GM19328 (cell line): ENCODE measurements around the gene UBA3.
A peak's percentile ranks its signal among the peaks of the same experiment; 100 is the strongest.

Experiments used
- ATAC-seq: cut with Tn5 transposase; IDR thresholded peaks from one replicate; pipeline ENCODE4 v1.9.1; 2021; ENCODE audit warnings: mild to moderate bottlenecking, moderate library complexity; ENCODE audit not compliant: unreplicated experiment

Gene UBA3

DNA sequence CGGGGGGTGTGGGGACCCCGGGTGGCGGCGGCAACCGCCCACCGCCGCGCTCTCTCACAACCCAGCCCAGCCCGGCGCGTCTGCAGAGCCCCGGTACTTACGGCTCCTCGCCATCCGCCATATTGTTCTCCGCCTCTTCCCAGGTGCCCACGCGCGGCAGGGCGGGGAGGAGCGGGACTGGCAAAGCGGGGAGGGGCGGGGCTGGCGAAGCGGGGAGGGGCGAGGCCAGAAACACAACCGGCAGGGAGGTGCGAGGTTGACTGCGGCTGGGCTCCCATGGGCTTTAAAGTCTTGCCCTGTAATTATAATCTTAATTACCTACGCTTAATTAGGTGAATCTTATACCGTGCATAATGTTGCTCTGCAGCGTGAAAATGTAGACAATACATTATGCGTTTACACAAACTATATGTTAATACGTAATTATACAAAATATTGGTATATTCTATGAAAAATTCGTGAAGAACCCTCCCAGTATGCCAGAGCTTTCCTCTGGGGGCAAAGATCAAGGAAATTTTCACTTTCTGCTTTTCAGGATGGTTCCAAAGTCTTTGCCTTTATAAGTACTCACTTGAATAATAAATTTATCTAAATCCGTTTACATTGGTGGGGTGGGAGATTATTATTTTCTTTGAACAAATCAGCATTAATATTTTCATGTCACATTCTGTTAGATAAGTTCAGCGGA is at the start of gene UBA3:
UBA3 (minus strand) TSS at position 133 of the 688 bp plus-strand sequence; CDS start at position 121, 12 bp downstream.
- ATAC-seq, result peak; percentile 52

DNA sequence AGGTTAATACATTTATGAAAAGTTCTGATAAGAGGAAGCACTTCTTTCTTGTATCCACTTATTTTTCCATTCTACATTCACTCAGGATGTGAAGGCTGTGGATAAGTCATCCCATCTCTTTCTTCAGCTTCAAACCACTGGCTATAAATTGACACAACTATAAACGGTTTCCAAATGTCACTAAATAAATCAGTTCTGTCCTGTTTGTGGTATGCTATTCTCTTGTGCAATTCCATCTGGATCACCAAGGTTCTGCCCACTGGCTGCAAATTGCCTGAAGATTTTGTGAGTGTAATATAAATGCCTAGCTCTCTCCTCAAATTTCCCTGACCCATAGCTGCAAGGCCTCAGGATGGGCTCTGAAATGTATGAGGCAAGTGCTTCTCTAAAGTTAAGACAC is 49.4 kb upstream of the UBA3 start:
- no peak for ATAC-seq

DNA sequence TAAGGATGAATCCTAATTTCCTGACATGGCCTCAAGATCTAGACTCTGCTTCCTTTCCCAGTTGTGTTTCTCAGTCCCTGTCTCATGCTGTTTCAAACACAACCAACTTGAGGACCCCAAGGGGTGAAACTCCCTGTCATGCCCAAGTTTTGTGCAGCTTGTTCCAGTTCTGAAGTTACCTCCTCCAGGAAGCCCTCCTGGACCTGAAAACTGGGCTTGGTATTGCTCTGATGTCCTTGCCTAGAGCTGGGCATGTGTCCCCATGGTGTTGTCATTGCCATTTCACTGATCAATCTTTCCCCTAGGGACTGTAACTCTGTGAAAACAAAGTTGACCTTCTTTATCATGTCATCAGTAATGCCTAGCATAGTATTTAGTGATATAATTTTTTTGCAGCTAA is 48.3 kb upstream of the UBA3 start:
- no peak for ATAC-seq

DNA sequence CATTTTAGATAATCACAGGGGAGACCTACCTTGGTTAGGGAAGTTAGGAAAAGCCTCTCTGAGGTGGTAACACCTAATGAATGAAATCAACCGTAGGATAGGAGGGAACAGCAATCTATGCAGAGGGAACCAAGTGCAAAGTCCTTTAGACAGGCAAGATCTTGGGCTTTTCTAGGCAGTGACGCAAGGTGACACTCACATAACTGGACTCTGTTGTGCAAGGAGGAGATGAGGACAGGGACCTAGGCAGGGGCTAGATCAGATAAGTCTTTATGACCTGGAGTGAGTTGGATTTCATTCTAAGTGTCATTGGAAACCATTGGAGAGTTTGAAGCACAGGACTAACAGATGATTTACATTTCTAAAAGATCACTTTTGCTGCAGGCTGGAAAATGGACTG is 46.8 kb upstream of the UBA3 start:
- no peak for ATAC-seq

DNA sequence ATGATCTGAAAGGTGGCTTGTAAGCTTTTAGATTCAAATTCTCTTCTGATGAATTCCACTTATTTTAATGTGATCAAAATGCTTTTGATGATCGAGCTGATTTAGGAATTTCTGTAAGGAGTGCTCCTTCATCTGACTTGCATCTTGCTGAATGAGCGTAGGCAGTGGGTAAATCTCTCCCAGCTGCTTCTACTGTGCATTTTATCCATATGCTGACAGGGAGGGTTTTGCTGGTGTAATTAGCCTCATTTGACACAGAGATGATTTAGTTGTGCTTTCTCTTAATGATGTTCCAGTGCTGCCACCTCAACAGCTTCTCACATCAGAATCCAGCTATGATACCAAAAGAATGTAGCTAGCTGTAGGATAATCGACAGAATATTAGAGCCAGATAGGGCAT is 46.1 kb upstream of the UBA3 start:
- no peak for ATAC-seq

DNA sequence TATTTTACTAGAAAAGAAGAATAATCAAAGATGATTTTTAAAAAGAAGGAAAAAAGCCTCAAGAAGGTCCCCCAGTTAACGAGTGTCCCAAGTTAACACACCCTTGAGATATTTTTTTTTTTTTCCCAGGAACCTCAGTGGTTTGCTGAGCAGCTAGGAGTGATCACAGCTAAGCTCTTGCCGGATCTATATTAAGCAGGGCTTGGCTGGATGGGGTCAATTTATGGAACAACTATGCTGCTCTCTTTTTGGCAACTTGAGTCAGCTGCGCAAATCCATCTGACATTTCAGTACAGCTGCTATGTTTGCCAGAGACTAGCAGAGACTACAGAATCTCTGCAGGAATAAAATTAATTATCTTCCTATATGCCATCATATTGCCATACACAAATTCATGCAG is 42.2 kb upstream of the UBA3 start, which contains the start of gene LMOD3:
LMOD3 (minus strand) TSS at position 193 of the 400 bp plus-strand sequence. CDS start 209 bp downstream, outside the sequence.
- no peak for ATAC-seq

DNA sequence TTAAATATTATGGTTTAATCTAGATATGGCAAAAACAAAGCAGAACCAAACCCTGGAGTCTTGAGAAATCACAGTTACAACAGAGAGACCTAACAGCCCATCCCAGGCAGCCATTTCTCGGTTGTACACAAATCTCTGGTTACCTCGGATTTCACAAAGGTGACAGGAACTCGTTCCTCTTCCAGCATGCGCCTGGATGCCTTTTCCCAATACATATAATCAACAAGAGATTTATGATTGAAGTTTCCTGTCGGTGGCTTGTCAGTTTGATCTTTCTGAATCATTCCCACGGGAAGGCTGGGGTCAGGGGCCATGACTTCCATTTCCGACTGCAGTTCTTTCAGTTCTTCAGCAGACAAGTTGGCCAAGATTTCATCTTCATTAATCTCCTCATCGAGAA is 41.8 kb upstream of the UBA3 start:
- ATAC-seq, result no peak

GRCh38 chr3:69121513-69121912 is 41.3 kb upstream of the UBA3 start:
- ATAC-seq, result no peak

DNA sequence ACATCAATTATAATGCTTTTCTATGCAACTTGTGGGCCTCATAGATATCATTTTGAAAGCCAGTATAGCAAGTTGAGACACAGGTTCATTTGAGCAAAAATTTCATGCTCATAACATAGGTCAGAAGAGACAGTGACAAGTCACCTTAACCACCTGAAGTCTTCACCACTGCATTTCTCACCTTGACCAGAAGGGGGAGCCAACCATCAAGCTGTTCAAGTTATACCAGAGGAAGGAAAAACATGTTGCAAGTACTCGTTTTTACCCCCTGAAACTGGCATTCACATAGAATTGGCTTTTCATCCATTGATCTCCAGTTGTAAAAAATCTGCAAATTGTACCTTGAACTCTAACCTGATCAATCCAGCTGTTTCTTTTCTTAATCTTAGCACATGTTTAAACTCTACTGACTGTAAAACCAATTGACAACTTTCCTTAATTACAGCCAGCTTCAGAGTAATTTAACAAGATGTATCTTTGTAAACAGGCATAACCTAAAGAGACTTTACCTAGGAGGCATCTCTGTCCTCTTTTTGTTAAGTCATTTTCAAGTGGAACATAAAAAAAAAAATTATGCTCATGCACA is 40.8 kb upstream of the UBA3 start:
- ATAC-seq, result no peak

- no peak for ATAC-seq
These were observed 39.5 kb upstream of the UBA3 start for GRCh38 chr3:69119681-69120080.

- no peak for ATAC-seq
These were observed 39.0 kb upstream of the UBA3 start for GRCh38 chr3:69119138-69119537.

- no peak for ATAC-seq
These were observed 38.4 kb upstream of the UBA3 start for GRCh38 chr3:69118555-69118954.

DNA sequence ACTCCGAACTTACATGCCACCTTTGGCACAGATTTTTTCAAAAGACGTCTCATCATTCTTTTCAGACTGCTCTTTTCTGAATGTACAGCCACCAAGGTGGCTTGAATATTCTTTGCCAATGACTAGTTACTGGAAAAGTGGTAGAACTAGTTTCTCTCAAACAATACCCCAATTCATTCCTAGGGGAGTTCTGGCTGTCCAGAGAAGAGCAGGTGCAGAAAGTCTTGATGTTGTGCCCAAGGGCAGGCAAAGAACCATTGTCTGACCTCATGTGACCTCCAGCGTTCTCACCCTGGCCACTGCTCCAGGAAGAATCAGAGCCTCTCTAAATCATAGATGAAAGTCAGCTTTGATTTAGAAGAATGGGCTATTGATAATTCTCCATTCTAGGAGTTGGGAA is 36.7 kb upstream of the UBA3 start:
- ATAC-seq, result no peak

- no peak for ATAC-seq
These were observed 36.0 kb upstream of the UBA3 start for GRCh38 chr3:69116162-69116561.

DNA sequence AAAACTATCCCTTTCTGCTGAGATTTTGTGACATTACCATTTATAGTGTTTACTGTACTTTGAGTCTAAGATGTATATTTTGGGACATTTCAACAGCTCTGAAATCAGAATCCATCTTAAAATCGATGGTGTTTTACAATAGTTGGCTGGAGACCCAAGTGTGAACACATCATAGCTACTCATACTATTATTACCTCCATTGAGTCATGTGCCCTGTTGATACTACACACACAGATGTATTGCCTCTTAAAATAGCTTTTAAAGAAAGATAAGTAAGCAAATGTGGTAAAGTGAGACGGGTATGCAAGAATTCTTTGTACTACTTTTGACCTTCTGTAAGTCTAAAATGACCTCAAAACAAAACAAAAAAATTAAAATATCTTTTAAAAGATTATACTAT is 35.6 kb upstream of the UBA3 start:
- ATAC-seq, result no peak

DNA sequence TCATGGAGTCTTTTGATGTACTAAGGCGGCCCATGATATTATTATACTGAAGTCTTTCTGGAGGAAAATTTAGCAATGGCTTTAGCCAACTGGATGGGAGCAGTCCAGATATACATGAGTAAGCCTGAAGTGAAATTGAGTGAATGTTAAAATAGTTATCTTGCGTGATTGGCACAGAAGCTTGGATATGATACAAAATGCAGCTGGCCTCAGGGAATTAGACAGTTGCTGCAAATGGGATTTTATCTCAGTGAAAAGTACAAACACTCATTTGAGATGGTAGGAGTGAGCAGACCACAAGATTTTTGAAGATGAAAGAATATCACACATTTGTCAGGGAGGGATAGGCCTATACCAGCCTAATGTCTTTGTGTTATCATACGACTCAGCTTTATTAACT is 33.4 kb upstream of the UBA3 start:
- no peak for ATAC-seq

GRCh38 chr3:69110941-69111546 is 30.9 kb upstream of the UBA3 start:
- ATAC-seq, result no peak

DNA sequence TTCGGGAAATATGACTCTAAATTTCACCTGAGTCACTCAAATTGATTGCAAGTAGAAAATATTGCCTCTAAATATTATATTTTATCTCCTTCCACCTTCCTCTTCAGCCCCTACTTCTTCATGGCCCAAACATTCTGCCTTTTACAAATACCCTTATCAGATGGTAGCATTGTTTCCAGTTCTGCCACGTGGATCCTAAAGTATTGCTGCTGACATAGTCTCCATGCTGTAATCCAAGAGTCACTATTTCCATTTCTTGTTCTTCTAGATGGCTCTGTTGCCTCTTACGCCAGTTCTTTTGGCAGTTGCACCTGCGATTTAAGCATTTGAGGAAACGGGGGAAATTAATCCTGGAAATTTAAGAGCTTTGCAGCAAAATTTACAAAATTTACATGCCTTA is 28.6 kb upstream of the UBA3 start:
- ATAC-seq, result no peak

GRCh38 chr3:69107841-69108240 is 27.7 kb upstream of the UBA3 start:
- no peak for ATAC-seq

GRCh38 chr3:69105320-69105719 is 25.2 kb upstream of the UBA3 start:
- ATAC-seq, result no peak

GRCh38 chr3:69104586-69104985 is 24.4 kb upstream of the UBA3 start:
- ATAC-seq, result no peak

DNA sequence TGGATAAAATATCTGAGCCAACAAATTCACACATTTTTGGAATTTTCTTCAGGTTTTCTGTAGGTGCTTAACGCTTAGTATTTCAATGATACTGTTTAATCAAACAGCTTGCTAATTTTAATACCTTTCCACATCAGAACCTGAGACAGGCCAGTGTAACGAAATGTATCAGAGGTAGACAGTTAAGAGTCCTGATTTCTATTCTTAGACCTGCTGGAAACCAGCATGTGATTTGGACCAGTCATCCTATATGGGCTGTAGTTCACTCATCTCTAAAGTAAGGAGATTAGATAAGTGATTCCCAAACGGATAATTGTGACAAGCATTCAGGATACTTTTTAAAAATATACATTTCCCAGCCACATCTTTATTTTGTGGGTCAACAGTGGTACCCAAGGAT is 23.0 kb upstream of the UBA3 start:
- no peak for ATAC-seq
